Transverse colon (tissue), 3 donors: ENCODE data around the gene SRGAP1.

ENCODE experiments used
- CTCF ChIP-seq, 5 experiments: fragments of 200-600 bp in 3 of 5; fragments of 450-650 bp in 2 of 5; sonication (generic) in 3 of 5; IDR thresholded peaks; 1 replicate in 2 of 5; 2 replicates in 3 of 5; pipeline ENCODE4 v1.5.1; 2016 to 2017; ENCODE audit warnings: antibody characterized with exemption in 5 of 5, inconsistent platforms in 3 of 5, mild to moderate bottlenecking in 2 of 5, moderate library complexity in 1 of 5
- EP300 ChIP-seq: sonication (generic); formaldehyde crosslinking; IDR thresholded peaks from one replicate; pipeline ENCODE4 v1.6.1; 2017; ENCODE audit warnings: antibody characterized with exemption, low read depth

- no peak for TF ChIP-seq CTCF (IDR thresholded peaks at IDR 0.05)
- no peak for TF ChIP-seq EP300
Measured at GRCh38 chr12:64097366-64098105, 253.0 kb downstream of the SRGAP1 start.
